Endothelial cell of umbilical vein (primary cell): Measurements from ENCODE around the gene KIAA2012. TPM values are rescaled to one million over a fixed set of nuclear protein-coding genes. Genes with fewer than 3 reads are reported as not detected.

Source experiments
- BruUV-seq: library from RNA; stranded (reverse); fragments of 400-500 nt; replicated peaks from 2 replicates; lab custom pipeline; 2021; lab: Mats Ljungman, UMichigan
- CTCF ChIA-PET: fragments of 300-600, 350-600 bp; sonication (Branson Sonifier 250); formaldehyde crosslinking; loops from one replicate; lab custom pipeline; 2021; ENCODE audit warnings: antibody characterized with exemption, inconsistent platforms; lab: Charles Lee
- POLR2A ChIA-PET: fragments of 300-600, 350-600 bp; sonication (Branson Sonifier 250); formaldehyde crosslinking; loops from one replicate; lab custom pipeline; 2021; ENCODE audit warnings: antibody characterized with exemption, inconsistent platforms; lab: Charles Lee
- DNase-seq: peaks from one replicate; pipeline ENCODE4 v3.0.0-alpha.2; 2011; ENCODE audit warnings: low read depth, low spot score
- FAIRE-seq: peaks from 2 replicates; lab custom pipeline; 2011; peaks lifted over from hg19 to GRCh38; lab: Jason Lieb, UNC
- H2AFZ ChIP-seq: 2 replicates; pipeline ENCODE4 v1.6.0; 2012; ENCODE audit warnings: low read depth, low read length, control low read depth, inconsistent platforms
- H3K27ac ChIP-seq: 2 replicates; pipeline ENCODE4 v1.5.1; 2011; ENCODE audit warnings: low read depth, mild to moderate bottlenecking, control low read depth, low read length, moderate library complexity; ENCODE audit not compliant: insufficient read depth
- H3K27me3 ChIP-seq, 2 experiments: 2 replicates each; pipeline versions ENCODE4 v1.6.0 to v1.6.1; 2011; ENCODE audit warnings: low read length in 2 of 2, mixed read lengths in 1 of 2; ENCODE audit not compliant: control insufficient read depth in 2 of 2, insufficient read depth in 2 of 2
- H3K36me3 ChIP-seq, 2 experiments: 2 replicates in 1 of 2; 3 replicates in 1 of 2; pipeline ENCODE4 v1.5.1; 2011; ENCODE audit warnings: low read length in 2 of 2, mild to moderate bottlenecking in 1 of 2, moderate library complexity in 1 of 2; ENCODE audit not compliant: control insufficient read depth in 2 of 2, insufficient read depth in 2 of 2; ENCODE audit errors: extremely low read depth in 1 of 2
- H3K4me1 ChIP-seq: 3 replicates; pipeline ENCODE4 v1.5.1; 2011; ENCODE audit warnings: mild to moderate bottlenecking, low read length; ENCODE audit not compliant: control insufficient read depth, insufficient read depth; ENCODE audit errors: extremely low read depth
- H3K4me2 ChIP-seq: 2 replicates; pipeline ENCODE4 v1.6.1; 2011; ENCODE audit warnings: low read length, control low read depth, mixed read lengths; ENCODE audit not compliant: insufficient read depth
- H3K4me3 ChIP-seq, 3 experiments: fragments of 200-600 bp in 1 of 3; sonication (generic), shearing (Covaris generic) in 1 of 3; replicated peaks in 1 of 3; 2 replicates each; pipeline ENCODE4 v1.5.1; 2011 to 2016; ENCODE audit warnings: control low read depth in 3 of 3, low read length in 3 of 3, mild to moderate bottlenecking in 2 of 3, inconsistent platforms in 1 of 3, low read depth in 1 of 3, moderate library complexity in 1 of 3; ENCODE audit not compliant: insufficient read depth in 1 of 3
- H3K79me2 ChIP-seq: 2 replicates; pipeline ENCODE4 v1.6.0; 2012; ENCODE audit warnings: low read length, inconsistent platforms; ENCODE audit not compliant: control insufficient read depth, insufficient read depth
- H3K9ac ChIP-seq: replicated peaks from 2 replicates; pipeline ENCODE3; 2011; ENCODE audit warnings: low read length, control low read depth; ENCODE audit not compliant: insufficient read depth; ENCODE audit errors: extremely low read depth
- H3K9me1 ChIP-seq: replicated peaks from 3 replicates; pipeline ENCODE4 v1.6.0; 2011; ENCODE audit warnings: mild to moderate bottlenecking, low read length; ENCODE audit not compliant: control insufficient read depth, insufficient read depth; ENCODE audit errors: extremely low read depth
- H3K9me3 ChIP-seq: replicated peaks from 2 replicates; pipeline ENCODE4 v1.5.1; 2012; ENCODE audit warnings: low read length, inconsistent platforms; ENCODE audit not compliant: control insufficient read depth, insufficient read depth
- H4K20me1 ChIP-seq: replicated peaks from 2 replicates; pipeline ENCODE3; 2011; ENCODE audit warnings: mild to moderate bottlenecking, low read length; ENCODE audit not compliant: control insufficient read depth, insufficient read depth; ENCODE audit errors: extremely low read depth
- CTCF ChIP-seq, 2 donors: IDR thresholded peaks; 1 replicate in 1 of 2; 2 replicates in 1 of 2; pipeline ENCODE4 v1.5.1; 2011; ENCODE audit warnings: low read length in 2 of 2, mild to moderate bottlenecking in 2 of 2, moderate library complexity in 2 of 2, control low read depth in 1 of 2, inconsistent platforms in 1 of 2, low read depth in 1 of 2; ENCODE audit not compliant: insufficient read depth in 1 of 2; ENCODE audit errors: extremely low read depth in 1 of 2
- EZH2 ChIP-seq: IDR thresholded peaks from 2 replicates; pipeline ENCODE4 v1.6.1; 2012; ENCODE audit warnings: borderline replicate concordance, low read depth, mild to moderate bottlenecking, moderate library complexity, low read length, inconsistent platforms; ENCODE audit not compliant: severe bottlenecking
- FOS ChIP-seq: IDR thresholded peaks from 2 replicates; pipeline ENCODE4 v1.6.1; 2011; ENCODE audit warnings: mild to moderate bottlenecking, low read length, moderate library complexity, borderline replicate concordance; ENCODE audit not compliant: insufficient read depth
- GATA2 ChIP-seq: IDR thresholded peaks from 2 replicates; pipeline ENCODE4 v1.7.0; 2011; ENCODE audit warnings: low read depth, mild to moderate bottlenecking, moderate library complexity, mixed read lengths, low read length; ENCODE audit not compliant: insufficient read length, insufficient read depth
- JUN ChIP-seq: IDR thresholded peaks from 2 replicates; pipeline ENCODE4 v1.6.1; 2011; ENCODE audit warnings: borderline replicate concordance, low read depth; ENCODE audit not compliant: insufficient read length, insufficient read depth
- MAX ChIP-seq: IDR thresholded peaks from 2 replicates; pipeline ENCODE4 v1.6.1; 2011; ENCODE audit not compliant: insufficient read depth, insufficient read length
- MYC ChIP-seq: IDR thresholded peaks from one replicate; pipeline ENCODE4 v1.6.1; 2011; ENCODE audit warnings: mild to moderate bottlenecking, low read depth, low read length
- POLR2A ChIP-seq: IDR thresholded peaks from 2 replicates; pipeline ENCODE4 v1.6.1; 2012; ENCODE audit warnings: low read depth, mild to moderate bottlenecking, control low read depth, low read length
- POLR2AphosphoS5 ChIP-seq: IDR thresholded peaks from 2 replicates; pipeline ENCODE4 v1.6.1; 2012; ENCODE audit warnings: low read depth, mild to moderate bottlenecking, control low read depth, low read length, moderate library complexity; ENCODE audit not compliant: insufficient read depth
- dilution Hi-C: fragments of 300-500 bp; cut with MboI; formaldehyde crosslinking; loops from one replicate; pipeline ENCODE4 v1.15.0; 2019; ENCODE audit warnings: low sequenced_read_pairs; ENCODE audit not compliant: extremely low pct_ligation_motif_present
- intact Hi-C: fragments of 100-400 bp; cut with micrococcal nuclease; formaldehyde crosslinking; loops from one replicate; pipeline ENCODE4 v1.10.0; 2022
- polyA plus RNA-seq, 4 experiments: library from polyadenylated mRNA; depleted of rRNA in 3 of 4; stranded (reverse) in 3 of 4; unstranded in 1 of 4; fragments of >200 nt; gene quantifications; 2 replicates each; pipeline versions ENCODE4 v1.2.1 to v1.2.3, GENCODE V29; 2011 to 2012; ENCODE audit warnings: missing spikeins in 1 of 4
- total RNA-seq: library from RNA; stranded (reverse); gene quantifications from 2 replicates; pipeline ENCODE4 v1.2.3, GENCODE V29; 2021

Gene KIAA2012
- total and polyA plus RNA-seq, 2 donors (not counting 3 experiments of a cell fraction or from before 2014, with no cell fraction given) = not detected

- H3K36me3 ChIP-seq = no peaks in the 10 kb centered on the region
- dilution Hi-C loops = no loop called here
- no peak overlapping the region for H3K9ac ChIP-seq
- intact Hi-C loops = no loop called here
- no peaks in the 10 kb centered on the region for H3K27me3 ChIP-seq
- H3K27ac ChIP-seq = no peak overlapping the region
- no peak overlapping the region for H3K4me3 ChIP-seq
- no peaks in the 10 kb centered on the region for H3K9me3 ChIP-seq
- DNase-seq (no peak), FAIRE-seq (no peak)
- H3K4me2 ChIP-seq = no peak overlapping the region
- no peaks in the 10 kb centered on the region for H3K79me2 ChIP-seq
- BruUV-seq = no TSS peak
- no peak for TF ChIP-seq JUN
- TF ChIP-seq POLR2AphosphoS5 = no peak
- no peak for TF ChIP-seq CTCF (IDR thresholded peaks at IDR 0.05; ENCODE audit: extremely low read depth in 1 of 2, insufficient read depth in 1 of 2, low read depth in 1 of 2, low read length in 2 of 2)
- no peak for TF ChIP-seq FOS
- TF ChIP-seq GATA2 = no peak
- no peak for TF ChIP-seq POLR2A
- no peak for TF ChIP-seq MAX
- TF ChIP-seq MYC = no peak
- TF ChIP-seq EZH2 = no peak
- POLR2A ChIA-PET = no interaction called here
- no peaks in the 10 kb centered on the region for H3K4me1 ChIP-seq
- H2AFZ ChIP-seq = no peak overlapping the region
- CTCF ChIA-PET = interaction anchor here (0.7 to 1.6 kb wide), 2 partner anchors 9 to 10 kb away, joined by 3 to 4 read pairs; no protein-coding TSS in a partner anchor
- no peaks in the 10 kb centered on the region for H3K9me1 ChIP-seq
- H4K20me1 ChIP-seq = no peaks in the 10 kb centered on the region
Observed at GRCh38 chr2:202133200-202133908, 60.3 kb downstream of the KIAA2012 start.
